Left ventricle myocardium inferior (tissue), 1 donor: ENCODE measurements around the gene DNER. TPM values are rescaled to one million over a fixed set of nuclear protein-coding genes. Genes with fewer than 3 reads are reported as not detected.

Experiments used
- DNase-seq: peaks from one replicate; pipeline ENCODE4 v3.0.0-alpha.2; 2020
- H3K27ac ChIP-seq: fragments of 200-600 bp; replicated peaks from 2 replicates; pipeline ENCODE4 v1.8.0; 2021
- H3K27me3 ChIP-seq: fragments of 200-600 bp; 2 replicates; pipeline ENCODE4 v1.8.0; 2021; ENCODE audit warnings: low read depth
- H3K36me3 ChIP-seq: fragments of 200-600 bp; 2 replicates; pipeline ENCODE4 v1.8.0; 2021
- H3K4me1 ChIP-seq: fragments of 200-600 bp; 2 replicates; pipeline ENCODE4 v1.8.0; 2021
- H3K4me3 ChIP-seq: fragments of 200-600 bp; 2 replicates; pipeline ENCODE4 v1.8.0; 2021; ENCODE audit warnings: mild to moderate bottlenecking, moderate library complexity
- H3K9me3 ChIP-seq: fragments of 200-600 bp; replicated peaks from 2 replicates; pipeline ENCODE4 v1.8.0; 2021
- CTCF ChIP-seq: fragments of 200-600 bp; IDR thresholded peaks from 2 replicates; pipeline ENCODE4 v1.8.0; 2021; ENCODE audit warnings: antibody characterized with exemption, mild to moderate bottlenecking, borderline replicate concordance
- intact Hi-C: fragments of 100-400 bp; cut with micrococcal nuclease; formaldehyde crosslinking; loops from one replicate; pipeline ENCODE4 v1.11.0; 2022
- total RNA-seq: library from RNA; stranded (reverse); fragmentation: NEBNext Ultra II Directional; extraction: Animal tissue kit (Norgen Biotek cat#: 25700); gene quantifications from one replicate; pipeline ENCODE4 v1.2.1, GENCODE V29; 2021
- donor health status: DM: no; HTN: yes; CAD: no; lungs with severe emphysema.

The DNER gene
- total RNA-seq, 1 donor from 2014 or later: 2.3 TPM

GRCh38 chr2:229445019-229445418 is 269.3 kb downstream of the DNER start:
- Histone ChIP-seq H3K36me3 (no peaks in the 10 kb centered on the region), H3K27me3 (no peaks in the 10 kb centered on the region), H3K9me3 (no peaks in the 10 kb centered on the region), H3K4me3 (peak overlapping the region; percentile 33), H3K27ac (peak overlapping the region; percentile 79), H3K4me1 (peaks cover 25% of the 10 kb centered on the region)
- no peak for TF ChIP-seq CTCF
- DNase-seq: peak; percentile 41
- intact Hi-C loops: no loop called here

GRCh38 chr2:229443546-229444268 is 270.6 kb downstream of the DNER start:
- no peak for DNase-seq
- peak overlapping the region; percentile 79 for H3K27ac ChIP-seq
- intact Hi-C loops: no loop called here
- no peaks in the 10 kb centered on the region for H3K9me3 ChIP-seq
- no peak for TF ChIP-seq CTCF
- H3K27me3 ChIP-seq: no peaks in the 10 kb centered on the region
- H3K36me3 ChIP-seq: no peaks in the 10 kb centered on the region
- no peak overlapping the region for H3K4me3 ChIP-seq
- peaks cover 25% of the 10 kb centered on the region for H3K4me1 ChIP-seq

- Histone ChIP-seq H3K4me3 (no peak overlapping the region), H3K4me1 (peaks cover 25% of the 10 kb centered on the region), H3K27me3 (no peaks in the 10 kb centered on the region), H3K36me3 (no peaks in the 10 kb centered on the region), H3K27ac (no peak overlapping the region), H3K9me3 (no peaks in the 10 kb centered on the region)
- TF ChIP-seq CTCF: no peak
- intact Hi-C loops: no loop called here
- no peak for DNase-seq
These were observed 271.2 kb downstream of the DNER start for GRCh38 chr2:229443141-229443540.

- H3K36me3 ChIP-seq: no peaks in the 10 kb centered on the region
- no peaks in the 10 kb centered on the region for H3K27me3 ChIP-seq
- H3K27ac ChIP-seq: no peak overlapping the region
- DNase-seq: no peak
- H3K9me3 ChIP-seq: no peaks in the 10 kb centered on the region
- no peak overlapping the region for H3K4me3 ChIP-seq
- intact Hi-C loops: no loop called here
- no peak for TF ChIP-seq CTCF
- peaks cover 1% of the 10 kb centered on the region for H3K4me1 ChIP-seq
These were observed 275.8 kb downstream of the DNER start for GRCh38 chr2:229438430-229439159.

- Histone ChIP-seq H3K4me1 (no peaks in the 10 kb centered on the region), H3K9me3 (no peaks in the 10 kb centered on the region), H3K36me3 (no peaks in the 10 kb centered on the region), H3K27me3 (no peaks in the 10 kb centered on the region), H3K27ac (no peak overlapping the region), H3K4me3 (no peak overlapping the region)
- no peak for DNase-seq
- TF ChIP-seq CTCF: no peak
- intact Hi-C loops: no loop called here
These were observed 276.9 kb downstream of the DNER start for GRCh38 chr2:229437467-229437866.
